ENCODE data around the gene FOXS1.

GRCh38 chr20:31849306-31849930, 4.0 kb upstream of the FOXS1 start:
- TF ChIP-seq CTCF (conservative IDR thresholded peaks at IDR 0.05; ENCODE audit: low read length) (no peak), EZH2phosphoT487 (IDR thresholded peaks at IDR 0.05; ENCODE audit: borderline replicate concordance, low read depth, low read length) (no peak)
